UCSD-AML1 (cell line): ENCODE measurements around the gene SYTL2.

Experiments
- DNase-seq: peaks from one replicate; lab custom pipeline; 2025; ENCODE audit not compliant: unreplicated experiment; lab: John Stamatoyannopoulos, UW

SYTL2 gene

GRCh38 chr11:85735876-85736460 is 75.0 kb downstream of the SYTL2 start:
- no peak for DNase-seq

- DNase-seq: no peak
Measured at GRCh38 chr11:85732965-85733364, 78.0 kb downstream of the SYTL2 start.

GRCh38 chr11:85726381-85726780 is 84.6 kb downstream of the SYTL2 start:
- DNase-seq: no peak

GRCh38 chr11:85725510-85726258 is 85.3 kb downstream of the SYTL2 start:
- DNase-seq: no peak

- no peak for DNase-seq
Measured at GRCh38 chr11:85724748-85725465, 86.0 kb downstream of the SYTL2 start.

GRCh38 chr11:85723088-85723487 is 87.9 kb downstream of the SYTL2 start:
- no peak for DNase-seq

- no peak for DNase-seq
Measured at GRCh38 chr11:85721191-85721590, 89.8 kb downstream of the SYTL2 start.

GRCh38 chr11:85718991-85719807 is 91.7 kb downstream of the SYTL2 start:
- DNase-seq: no peak

GRCh38 chr11:85718126-85718943 is 92.6 kb downstream of the SYTL2 start:
- no peak for DNase-seq

- DNase-seq: no peak
Measured at GRCh38 chr11:85717429-85717828, 93.5 kb downstream of the SYTL2 start.

GRCh38 chr11:85712953-85713352 is 98.0 kb downstream of the SYTL2 start:
- DNase-seq: no peak

- DNase-seq: no peak
Measured at GRCh38 chr11:85710917-85711316, 100.0 kb downstream of the SYTL2 start.

- no peak for DNase-seq
Measured at GRCh38 chr11:85709941-85710702, 100.8 kb downstream of the SYTL2 start.

GRCh38 chr11:85705800-85706199 is 105.1 kb downstream of the SYTL2 start:
- DNase-seq: no peak

GRCh38 chr11:85704967-85705366 is 106.0 kb downstream of the SYTL2 start:
- DNase-seq: no peak

- no peak for DNase-seq
Measured at GRCh38 chr11:85699957-85700741, 110.8 kb downstream of the SYTL2 start.

- DNase-seq: no peak
Measured at GRCh38 chr11:85698195-85698594, 112.7 kb downstream of the SYTL2 start.

GRCh38 chr11:85697747-85698146 is 113.2 kb downstream of the SYTL2 start:
- DNase-seq: no peak

GRCh38 chr11:85695546-85695945 is 115.4 kb downstream of the SYTL2 start:
- no peak for DNase-seq
